NCI-H82 treated with DMSO at 0.1 percent for 48 hours (cell line): Measurements from ENCODE around the gene CD300LB.
"Not testable (repeated sequence)": the region's sequence is repeated elsewhere in the genome, so short reads cannot be mapped to it uniquely, and the experiment has no call there.

Experiments
- DNase-seq: peaks from one replicate; lab custom pipeline; 2025; ENCODE audit not compliant: unreplicated experiment; lab: John Stamatoyannopoulos, UW

CD300LB gene

GRCh38 chr17:74531231-74531761 is at the start of gene CD300LB:
CD300LB (minus strand) TSS chr17:74531475; CDS start chr17:74531350, 125 bp downstream.
- DNase-seq = no peak

GRCh38 chr17:74579900-74580299 is 48.6 kb upstream of the CD300LB start:
- DNase-seq = no peak

DNA sequence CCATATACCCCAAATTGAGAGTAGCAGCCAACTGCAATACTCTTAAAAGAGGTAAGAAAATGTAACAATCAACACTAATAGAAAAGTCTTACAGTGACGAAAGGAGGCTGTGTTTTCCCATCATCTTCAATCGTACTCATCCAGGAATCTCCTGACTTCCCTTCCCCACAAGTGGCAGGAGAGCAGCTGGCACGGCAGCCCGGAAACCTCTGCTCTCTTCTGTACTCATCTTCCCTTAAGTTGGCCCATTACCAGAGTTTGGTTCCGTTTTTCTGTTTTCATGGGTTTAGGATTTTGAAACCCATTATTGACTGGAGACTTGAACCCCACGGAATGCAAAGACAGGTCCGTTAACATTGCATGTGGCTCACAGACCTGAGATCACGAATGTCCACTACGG is 47.7 kb upstream of the CD300LB start:
- DNase-seq = no peak

DNA sequence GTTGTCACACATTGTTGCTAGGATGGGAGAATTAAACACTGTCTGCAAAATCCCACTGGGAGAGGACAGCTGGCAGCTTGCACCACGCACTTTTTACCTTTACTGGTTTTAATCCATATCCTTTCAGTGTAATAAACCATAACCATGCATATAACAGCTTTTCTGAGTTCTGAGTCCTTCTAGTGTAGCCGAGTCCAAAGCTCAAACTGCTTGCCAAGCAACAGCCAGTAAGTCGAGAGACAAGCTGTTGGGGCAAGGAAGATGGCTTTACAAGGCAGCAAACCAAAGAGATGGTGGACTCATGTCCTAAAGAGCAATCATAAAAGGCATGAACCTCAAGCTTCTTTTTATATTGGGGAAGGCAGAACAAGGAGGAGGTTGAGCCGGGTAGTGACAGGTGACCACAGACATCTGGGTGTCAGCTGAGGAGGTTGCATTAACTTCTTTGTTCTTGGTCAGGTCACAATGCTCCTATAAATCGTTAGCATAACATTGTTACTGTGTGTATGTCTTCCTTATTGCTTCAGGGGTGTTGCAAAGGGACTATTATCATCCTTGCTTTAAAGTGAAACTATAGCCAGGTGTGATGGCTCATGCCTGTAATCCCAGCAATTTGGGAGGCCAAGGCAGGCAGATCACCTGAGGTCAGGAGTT is 43.3 kb upstream of the CD300LB start:
- no peak for DNase-seq

DNA sequence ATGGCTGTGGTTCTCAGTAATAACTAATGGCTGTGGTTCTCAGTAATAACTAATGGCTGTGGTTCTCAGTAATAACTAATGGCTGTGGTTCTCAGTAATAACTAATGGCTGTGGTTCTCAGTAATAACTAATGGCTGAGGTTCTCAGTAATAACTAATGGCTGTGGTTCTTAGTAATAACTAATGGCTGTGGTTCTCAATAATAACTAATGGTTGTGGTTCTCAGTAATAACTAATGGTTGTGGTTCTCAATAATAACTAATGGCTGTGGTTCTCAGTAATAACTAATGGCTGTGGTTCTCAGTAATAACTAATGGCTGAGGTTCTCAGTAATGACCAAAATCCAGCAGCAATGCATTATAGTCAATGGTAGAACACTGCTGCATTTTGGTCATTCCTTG is 42.4 kb upstream of the CD300LB start:
- DNase-seq = not testable (repeated sequence)

DNA sequence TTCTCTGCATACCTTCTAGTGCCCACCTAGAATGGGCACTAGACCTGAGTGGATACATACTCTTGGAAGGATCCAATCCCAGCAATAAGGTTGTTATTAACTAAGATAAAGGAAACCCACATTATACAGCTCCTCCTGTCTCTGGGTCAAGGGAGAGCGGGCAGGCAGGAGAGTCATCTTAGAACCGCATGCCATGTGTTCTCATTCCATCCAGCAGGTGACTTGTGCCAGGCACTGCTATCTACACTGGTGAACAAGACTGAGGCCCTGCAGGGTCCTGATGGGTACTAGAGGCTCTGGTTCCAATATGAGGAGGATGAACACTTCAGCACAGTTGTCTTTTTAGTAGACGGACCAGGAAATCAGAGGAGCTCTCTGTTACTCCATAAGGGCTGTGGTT is 41.9 kb upstream of the CD300LB start:
- DNase-seq = no peak

- DNase-seq = no peak
These were observed 40.5 kb upstream of the CD300LB start for GRCh38 chr17:74571621-74572270.

- DNase-seq = no peak
These were observed 38.0 kb upstream of the CD300LB start for GRCh38 chr17:74569020-74570003.

DNA sequence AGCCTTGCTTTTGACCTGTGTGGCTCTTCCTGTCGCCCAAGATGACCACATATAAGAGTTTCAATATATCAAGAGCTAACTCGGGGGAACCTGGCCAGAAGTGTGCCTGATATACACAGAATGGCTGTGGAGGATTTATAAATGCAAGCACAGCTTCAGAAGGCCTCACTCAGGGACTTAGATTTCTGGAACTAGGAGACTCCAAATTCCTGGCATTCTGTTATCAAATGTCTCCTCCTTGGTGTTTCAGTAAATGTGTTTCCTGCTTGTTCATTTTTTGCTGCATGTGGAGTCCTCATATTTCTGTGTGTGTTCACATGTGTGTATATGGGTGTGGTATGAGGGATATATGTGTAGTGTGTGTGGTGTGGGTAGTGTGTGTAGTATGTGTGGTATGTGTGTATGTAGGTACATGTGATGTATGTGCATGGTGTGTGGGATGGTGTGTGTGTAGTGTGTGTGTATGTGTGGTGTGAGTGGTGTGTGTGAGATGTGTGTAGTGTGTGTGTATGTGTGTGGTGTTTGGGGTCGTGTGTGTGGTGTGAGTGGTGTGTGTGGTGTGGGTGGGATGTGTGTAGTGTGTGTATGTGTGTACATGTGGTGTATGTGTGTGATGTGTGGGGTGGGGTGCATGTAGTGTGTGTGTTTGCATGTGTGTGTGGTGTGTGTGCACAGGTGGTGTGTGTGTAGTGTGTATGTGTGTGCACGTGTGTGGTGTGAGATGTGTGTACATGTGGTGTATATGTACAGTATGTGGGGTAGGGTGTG is 37.0 kb upstream of the CD300LB start:
- DNase-seq = no peak

GRCh38 chr17:74567397-74567796 is 36.1 kb upstream of the CD300LB start, which contains the start of gene CD300H:
CD300H (minus strand) TSS chr17:74567509.
- no peak for DNase-seq

DNA sequence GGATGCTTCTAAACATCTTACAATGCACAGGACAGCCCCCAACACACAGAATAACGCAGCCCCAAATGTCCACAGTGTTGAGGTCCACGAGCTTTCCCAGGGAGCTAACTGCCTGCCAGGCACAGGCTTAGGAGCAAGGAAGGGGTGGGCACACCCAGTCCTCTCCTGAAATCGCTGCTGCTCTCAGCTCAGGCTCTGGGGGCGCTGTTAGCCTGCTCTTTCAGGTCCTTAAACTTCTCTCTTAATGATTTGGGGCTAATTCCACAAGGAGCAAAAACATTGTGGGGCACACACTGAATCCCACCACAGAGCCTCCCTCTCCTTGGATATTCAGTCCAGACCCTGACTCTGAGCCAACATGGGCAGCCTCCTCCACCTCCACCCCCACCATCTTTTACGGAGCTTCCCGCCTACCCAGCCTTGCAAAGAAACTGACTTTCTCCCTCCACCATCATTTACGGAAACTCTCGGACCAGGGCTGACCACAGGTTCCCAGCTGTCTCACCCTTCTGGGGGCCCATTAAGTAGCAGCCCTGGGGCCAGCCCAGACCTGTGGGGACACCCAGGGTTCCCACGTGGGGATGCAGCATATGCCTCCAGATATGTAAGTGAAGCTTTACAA is 35.0 kb upstream of the CD300LB start:
- no peak for DNase-seq

- DNase-seq = no peak
These were observed 33.9 kb upstream of the CD300LB start for GRCh38 chr17:74565126-74565525.

DNA sequence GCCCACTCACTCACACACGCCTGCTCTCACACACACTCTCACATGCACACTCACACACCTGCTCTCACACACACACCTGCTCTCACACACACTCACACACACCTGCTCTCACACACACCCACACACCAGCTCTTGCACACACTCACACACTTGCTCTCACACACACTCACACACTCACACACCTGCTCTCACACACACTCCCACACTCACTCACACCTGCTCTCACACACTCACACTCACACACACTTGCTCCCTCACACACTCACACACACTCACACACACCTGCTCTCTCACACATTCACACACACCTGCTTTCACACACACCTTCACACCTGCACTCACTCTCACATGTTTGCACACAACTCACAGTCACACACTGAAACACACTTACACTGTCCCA is 32.1 kb upstream of the CD300LB start:
- DNase-seq = no peak

DNA sequence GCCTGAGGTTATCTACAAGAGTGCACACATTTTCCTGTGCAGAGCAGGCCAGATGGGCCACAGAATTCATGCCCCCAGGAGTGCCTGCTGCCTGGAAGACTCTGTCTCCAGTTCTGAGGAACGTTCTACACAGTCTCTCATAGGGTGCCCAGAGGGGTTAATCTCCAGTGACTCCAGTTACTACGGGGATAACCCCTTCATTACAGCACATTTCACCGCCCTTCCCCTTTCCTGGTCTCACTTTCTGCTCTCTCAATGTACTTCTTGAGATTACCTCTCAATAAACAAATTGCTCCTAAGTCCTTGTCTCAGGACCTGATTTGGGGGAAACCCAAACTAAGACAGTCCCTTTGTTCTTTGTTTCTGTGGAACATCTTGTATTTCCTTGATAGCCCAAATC is 30.3 kb upstream of the CD300LB start:
- DNase-seq = no peak

DNA sequence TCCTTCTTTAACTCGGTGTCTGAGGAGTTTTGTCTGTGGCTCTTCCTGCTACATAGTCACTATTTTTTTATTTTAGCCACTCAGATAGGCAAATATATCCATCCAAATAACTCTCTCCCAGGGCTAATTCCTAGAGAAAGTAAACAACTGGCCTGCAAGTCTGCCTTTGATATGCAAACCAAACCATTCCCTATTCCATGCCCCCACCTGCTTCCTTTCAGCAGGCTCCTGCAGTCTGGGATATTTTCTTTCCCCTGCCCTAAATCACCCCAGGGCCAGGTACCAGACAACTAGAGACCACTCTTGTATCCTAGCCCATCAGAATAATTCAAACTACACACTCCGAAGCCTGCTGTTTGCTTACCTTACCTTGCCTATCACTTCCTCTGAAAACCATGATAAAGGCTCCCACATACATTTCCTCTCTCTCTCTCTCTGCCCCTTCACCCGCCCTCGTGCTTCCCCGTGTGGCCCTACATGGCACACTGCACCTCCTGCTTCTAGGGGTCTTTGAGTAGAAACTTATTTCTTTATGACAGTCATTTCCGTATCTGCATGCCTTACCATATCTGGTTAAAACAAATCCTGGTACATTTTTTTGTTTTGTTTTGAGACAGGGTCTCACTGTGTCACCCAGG is 27.7 kb upstream of the CD300LB start:
- DNase-seq = no peak

GRCh38 chr17:74558402-74558801 is 27.1 kb upstream of the CD300LB start:
- DNase-seq = not testable (repeated sequence)

DNA sequence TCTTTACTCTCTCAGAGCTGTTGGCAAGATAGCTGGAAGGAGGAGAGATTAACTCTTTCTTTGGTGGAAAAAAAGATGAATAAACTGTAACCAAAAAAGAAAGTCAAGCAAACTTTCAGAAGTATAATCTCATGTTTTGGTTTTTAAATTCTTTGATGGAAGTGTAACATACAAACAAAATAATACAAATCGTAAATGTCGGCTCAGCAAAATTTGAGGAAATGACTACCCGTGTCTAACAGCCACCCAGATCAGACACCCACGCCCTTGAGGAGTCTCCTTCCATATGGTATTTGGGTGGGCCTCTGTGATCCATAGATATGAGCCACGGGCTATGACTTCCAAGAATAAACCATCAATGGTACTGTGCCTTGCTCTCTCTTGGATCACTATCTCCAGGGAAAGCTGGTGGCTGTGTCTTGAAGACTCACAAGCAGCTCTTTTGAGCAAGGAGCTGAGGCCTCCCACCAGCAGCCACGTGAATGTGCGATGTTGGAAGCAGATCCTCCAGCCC is 24.2 kb upstream of the CD300LB start:
- no peak for DNase-seq

DNA sequence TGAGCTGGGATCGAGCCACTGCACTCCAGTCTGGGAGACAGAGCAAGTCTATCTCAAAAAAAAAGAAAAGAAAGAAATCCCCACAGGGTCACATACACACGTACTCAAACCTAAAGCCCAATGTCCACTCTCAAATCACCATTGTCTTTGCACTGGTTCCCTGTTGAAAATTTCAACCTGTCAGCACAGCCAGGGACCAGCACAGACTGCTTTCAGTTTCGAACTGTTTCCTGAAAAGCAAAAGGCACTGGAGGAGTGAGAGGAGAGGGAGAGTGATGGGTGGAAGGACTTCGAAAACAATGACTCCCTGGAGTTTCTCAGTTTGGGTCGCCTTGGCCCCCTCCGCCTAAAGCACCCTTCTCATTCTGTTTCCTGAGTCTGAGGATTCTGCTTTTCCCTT is 23.6 kb upstream of the CD300LB start:
- no peak for DNase-seq

DNA sequence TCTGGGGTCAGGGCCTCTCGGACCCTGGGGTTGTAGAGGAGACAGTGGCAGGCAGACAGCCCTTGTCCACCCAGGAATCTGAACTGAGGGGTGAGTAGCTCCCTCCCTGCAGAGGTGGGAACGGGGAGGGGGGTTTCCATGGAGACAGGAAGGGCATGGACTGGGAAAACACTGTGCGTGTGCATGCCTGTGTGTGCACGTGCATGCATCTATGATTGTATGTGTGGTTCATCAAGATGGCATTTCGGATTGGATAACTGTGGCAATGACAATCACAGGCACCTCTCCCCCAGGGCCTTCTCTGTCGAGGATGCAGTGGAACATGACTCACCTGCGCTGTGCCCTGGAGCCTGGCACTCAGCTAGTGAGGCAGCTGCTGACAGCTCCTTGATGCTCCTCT is 20.8 kb upstream of the CD300LB start:
- no peak for DNase-seq
